SK-N-SH treated with all-trans-retinoic acid at 6 μM for 48 hours (cell line): ENCODE measurements around the gene SLC19A1.

Experiments used
- ATAC-seq: fragments of 200-7000 bp; cut with Tn5 transposase; 3 replicates; pipeline ENCODE4 v1.9.1; 2020; ENCODE audit warnings: mild to moderate bottlenecking, moderate library complexity
- ARNTL ChIP-seq: fragments of 450-650 bp; formaldehyde crosslinking; IDR thresholded peaks from 2 replicates; pipeline ENCODE4 v1.5.0; 2020; ENCODE audit warnings: low read depth, mild to moderate bottlenecking, moderate library complexity, borderline replicate concordance
- BACH2 ChIP-seq: fragments of 250-450 bp; sonication (Bioruptor Pico); IDR thresholded peaks from 2 replicates; pipeline ENCODE4 v1.9.0; 2021; ENCODE audit warnings: mild to moderate bottlenecking, borderline replicate concordance
- CREB5 ChIP-seq: fragments of 250-450 bp; sonication (Bioruptor Pico); IDR thresholded peaks from 2 replicates; pipeline ENCODE4 v1.5.1; 2020; ENCODE audit warnings: low read depth, mild to moderate bottlenecking, moderate library complexity
- CSDC2 ChIP-seq: fragments of 250-450 bp; sonication (Bioruptor Pico); IDR thresholded peaks from 2 replicates; pipeline ENCODE4 v1.5.0; 2020; ENCODE audit warnings: mild to moderate bottlenecking, moderate library complexity
- CSRNP3 ChIP-seq: fragments of 250-450 bp; sonication (Bioruptor Pico); IDR thresholded peaks from 2 replicates; pipeline ENCODE4 v1.5.1; 2021; ENCODE audit warnings: mild to moderate bottlenecking, moderate library complexity
- ESRRG ChIP-seq: fragments of 250-450 bp; sonication (Bioruptor Pico); IDR thresholded peaks from 2 replicates; pipeline ENCODE4 v1.6.1; 2021; ENCODE audit warnings: mild to moderate bottlenecking
- GLIS3 ChIP-seq: fragments of 250-450 bp; sonication (Bioruptor Pico); IDR thresholded peaks from 2 replicates; pipeline ENCODE4 v1.5.0; 2020; ENCODE audit warnings: mild to moderate bottlenecking, moderate library complexity
- ISL1 ChIP-seq: fragments of 250-450 bp; sonication (Bioruptor Pico); IDR thresholded peaks from 2 replicates; pipeline ENCODE4 v2.1.2; 2022; ENCODE audit warnings: mild to moderate bottlenecking, moderate library complexity
- OSR1 ChIP-seq: fragments of 250-450 bp; sonication (Bioruptor Pico); IDR thresholded peaks from 2 replicates; pipeline ENCODE4 v1.8.0; 2022; ENCODE audit warnings: moderate library complexity, mild to moderate bottlenecking, inconsistent platforms
- PATZ1 ChIP-seq: fragments of 250-450 bp; sonication (Bioruptor Pico); IDR thresholded peaks from 2 replicates; pipeline ENCODE4 v1.8.0; 2020; ENCODE audit warnings: mild to moderate bottlenecking, moderate library complexity, borderline replicate concordance
- POU6F1 ChIP-seq: fragments of 250-450 bp; sonication (Bioruptor Pico); IDR thresholded peaks from 2 replicates; pipeline ENCODE4 v1.8.0; 2021; ENCODE audit warnings: low read depth, mild to moderate bottlenecking, moderate library complexity, borderline replicate concordance
- PPARA ChIP-seq: fragments of 250-450 bp; sonication (Bioruptor Pico); IDR thresholded peaks from 2 replicates; pipeline ENCODE4 v1.5.0; 2020; ENCODE audit warnings: mild to moderate bottlenecking, borderline replicate concordance
- RARB ChIP-seq: fragments of 250-450 bp; sonication (Bioruptor Pico); IDR thresholded peaks from 2 replicates; pipeline ENCODE4 v1.8.0; 2021; ENCODE audit warnings: mild to moderate bottlenecking, moderate library complexity
- SNAI2 ChIP-seq: fragments of 250-450 bp; sonication (Bioruptor Pico); IDR thresholded peaks from 2 replicates; pipeline ENCODE4 v1.5.0; 2020; ENCODE audit warnings: mild to moderate bottlenecking, moderate library complexity
- TCF4 ChIP-seq: fragments of 250-450 bp; sonication (Bioruptor Pico); IDR thresholded peaks from 2 replicates; pipeline ENCODE4 v1.8.0; 2021; ENCODE audit warnings: mild to moderate bottlenecking, moderate library complexity, borderline replicate concordance
- TOX ChIP-seq: fragments of 250-450 bp; sonication (Bioruptor Pico); IDR thresholded peaks from 2 replicates; pipeline ENCODE4 v1.8.0; 2021; ENCODE audit warnings: mild to moderate bottlenecking, moderate library complexity, borderline replicate concordance
- TSHZ2 ChIP-seq: fragments of 250-450 bp; sonication (Bioruptor Pico); IDR thresholded peaks from 2 replicates; pipeline ENCODE4 v1.5.0; 2020; ENCODE audit warnings: mild to moderate bottlenecking, moderate library complexity
- ZFP3 ChIP-seq: fragments of 250-450 bp; sonication (Bioruptor Pico); IDR thresholded peaks from 2 replicates; pipeline ENCODE4 v1.5.0; 2020; ENCODE audit warnings: mild to moderate bottlenecking, moderate library complexity
- ZFP30 ChIP-seq: fragments of 450-650 bp; formaldehyde crosslinking; IDR thresholded peaks from 2 replicates; pipeline ENCODE4 v1.5.0; 2022; ENCODE audit warnings: mild to moderate bottlenecking, moderate library complexity
- ZNF565 ChIP-seq: fragments of 450-650 bp; formaldehyde crosslinking; conservative IDR thresholded peaks from 2 replicates; pipeline ENCODE4 v1.5.0; 2020; ENCODE audit warnings: low read depth, mild to moderate bottlenecking, moderate library complexity
- ZNF70 ChIP-seq: fragments of 450-650 bp; formaldehyde crosslinking; IDR thresholded peaks from 2 replicates; pipeline ENCODE4 v1.5.0; 2020; ENCODE audit warnings: mild to moderate bottlenecking, moderate library complexity
- ZNF8 ChIP-seq: fragments of 450-650 bp; formaldehyde crosslinking; IDR thresholded peaks from 2 replicates; pipeline ENCODE4 v1.5.0; 2020; ENCODE audit warnings: mild to moderate bottlenecking, moderate library complexity

SLC19A1 gene

GRCh38 chr21:45546636-45547544, 4.7 kb upstream of the SLC19A1 start:
- no peak for ATAC-seq
- no peak for TF ChIP-seq ARNTL (CRISPR knock-in tag)
- no peak for TF ChIP-seq CSRNP3 (CRISPR knock-in tag)
- TF ChIP-seq PPARA (CRISPR knock-in tag) = no peak
- no peak for TF ChIP-seq POU6F1 (CRISPR knock-in tag)
- TF ChIP-seq ZNF565 (CRISPR knock-in tag) = no peak
- no peak for TF ChIP-seq ZNF8 (CRISPR knock-in tag)
- no peak for TF ChIP-seq CSDC2 (CRISPR knock-in tag)
- TF ChIP-seq RARB (CRISPR knock-in tag) = no peak
- no peak for TF ChIP-seq CREB5 (CRISPR knock-in tag)

- ATAC-seq = no peak
- TF ChIP-seq ZNF8 (CRISPR knock-in tag) = no peak
- TF ChIP-seq SNAI2 = no peak
- no peak for TF ChIP-seq ZFP30 (CRISPR knock-in tag)
- TF ChIP-seq GLIS3 (CRISPR knock-in tag) = no peak
- no peak for TF ChIP-seq TCF4 (CRISPR knock-in tag)
- TF ChIP-seq RARB (CRISPR knock-in tag) = no peak
- TF ChIP-seq TOX (CRISPR knock-in tag) = no peak
- TF ChIP-seq CREB5 (CRISPR knock-in tag) = no peak
- no peak for TF ChIP-seq ISL1 (CRISPR knock-in tag)
- no peak for TF ChIP-seq POU6F1 (CRISPR knock-in tag)
- TF ChIP-seq PPARA (CRISPR knock-in tag) = no peak
- TF ChIP-seq OSR1 = no peak
- TF ChIP-seq ZNF565 (CRISPR knock-in tag) = no peak
- TF ChIP-seq ZNF70 (CRISPR knock-in tag) = no peak
- TF ChIP-seq PATZ1 = no peak
- no peak for TF ChIP-seq TSHZ2
- TF ChIP-seq ZFP3 (CRISPR knock-in tag) = no peak
- TF ChIP-seq ESRRG = no peak
- TF ChIP-seq ARNTL (CRISPR knock-in tag) = no peak
- TF ChIP-seq BACH2 (CRISPR knock-in tag) = no peak
Measured at GRCh38 chr21:45545691-45546531, 3.7 kb upstream of the SLC19A1 start.
